Liver (tissue), 2 donors: ENCODE measurements around the gene STEAP2.

Experiments used
- CTCF ChIP-seq: fragments of 150-350 bp; IDR thresholded peaks from 2 replicates; pipeline ENCODE4 v1.5.1; 2017; ENCODE audit warnings: improper control_type of control experiment, low read depth, low read length; ENCODE audit not compliant: missing input control
- FOXA1 ChIP-seq: IDR thresholded peaks from 2 replicates; pipeline ENCODE4 v1.6.1; 2016; ENCODE audit warnings: antibody characterized with exemption
- REST ChIP-seq: IDR thresholded peaks from 2 replicates; pipeline ENCODE4 v1.6.1; 2016; ENCODE audit warnings: antibody characterized with exemption, mild to moderate bottlenecking
- ZBTB33 ChIP-seq: IDR thresholded peaks from 2 replicates; pipeline ENCODE4 v1.6.1; 2016; ENCODE audit warnings: antibody characterized with exemption
- donor health status: healthy.

GRCh38 chr7:90229682-90230081 is 18.1 kb downstream of the STEAP2 start:
- TF ChIP-seq CTCF, result no peak
- no peak for TF ChIP-seq REST
- no peak for TF ChIP-seq ZBTB33
- TF ChIP-seq FOXA1, result no peak
